K562 (cell line): Measurements from ENCODE around the gene CCNT2. TPM values are rescaled to one million over a fixed set of nuclear protein-coding genes. Genes with fewer than 3 reads are reported as not detected.
A peak's percentile ranks its signal among the peaks of the same experiment; 100 is the strongest.

Experiments
- CEBPG ChIP-seq, 3 experiments: fragments of 200-800 bp in 1 of 3; sonication (Bioruptor generic) in 1 of 3; sonication (generic) in 1 of 3; formaldehyde crosslinking in 1 of 3; IDR thresholded peaks in 2 of 3; conservative IDR thresholded peaks in 1 of 3; 2 replicates each; pipeline versions ENCODE4 v1.6.1 to v1.8.0; 2016 to 2022; ENCODE audit warnings: missing compliant biosample characterization in 2 of 3, missing genetic modification characterization in 2 of 3, mild to moderate bottlenecking in 1 of 3, missing genetic modification reagents in 1 of 3
- EZH2 ChIP-seq: IDR thresholded peaks from 2 replicates; pipeline ENCODE4 v1.6.1; 2012; ENCODE audit warnings: low read depth, mild to moderate bottlenecking, inconsistent platforms, low read length, borderline replicate concordance
- NELFE ChIP-seq: IDR thresholded peaks from 2 replicates; pipeline ENCODE4 v1.6.1; 2011; ENCODE audit warnings: mild to moderate bottlenecking; ENCODE audit not compliant: insufficient read depth, insufficient read length
- PHB ChIP-seq: fragments of 250-450 bp; sonication (Bioruptor Pico); IDR thresholded peaks from 2 replicates; pipeline ENCODE4 v1.5.0; 2021
- RAD51 ChIP-seq: fragments of 450-650 bp; IDR thresholded peaks from 2 replicates; pipeline ENCODE4 v1.7.1; 2016; ENCODE audit warnings: low read depth, mild to moderate bottlenecking, borderline replicate concordance
- RBM34 ChIP-seq: fragments of 200-400 bp; formaldehyde crosslinking; IDR thresholded peaks from 2 replicates; pipeline ENCODE4 v1.6.1; 2018; ENCODE audit warnings: low read length, borderline replicate concordance; ENCODE audit not compliant: insufficient read depth
- SNIP1 ChIP-seq: fragments of 450-650 bp; IDR thresholded peaks from 2 replicates; pipeline ENCODE4 v1.7.1; 2017; ENCODE audit warnings: low read depth, mild to moderate bottlenecking
- ZNF436 ChIP-seq: fragments of 250-450, 450-650 bp; sonication (Bioruptor Pico); formaldehyde crosslinking; IDR thresholded peaks from 2 replicates; pipeline ENCODE4 v1.7.0; 2020; ENCODE audit warnings: mild to moderate bottlenecking
- ZNF668 ChIP-seq: fragments of 250-450 bp; sonication (Bioruptor Pico); IDR thresholded peaks from 2 replicates; pipeline ENCODE4 v1.8.0; 2022; ENCODE audit warnings: mild to moderate bottlenecking, inconsistent platforms
- ZNF707 ChIP-seq: fragments of 250-450 bp; sonication (Bioruptor Pico); conservative IDR thresholded peaks from 2 replicates; pipeline ENCODE4 v1.8.0; 2022; ENCODE audit warnings: inconsistent platforms, mild to moderate bottlenecking, moderate library complexity
- polyA plus RNA-seq, 8 experiments: library from polyadenylated mRNA; depleted of rRNA in 4 of 8; stranded (reverse) in 5 of 8; unstranded in 3 of 8; fragments of >200 nt; fragmentation: Nextera tagmentation in 2 of 8; fragmentation: Illumina TruSeq in 1 of 8; extraction: Ambion mirVana in 2 of 8; extraction: Trizol in 1 of 8; gene quantifications; 2 replicates each; pipeline versions ENCODE4 v1.2.1 to v1.2.3, GENCODE V29; 2011 to 2014; ENCODE audit warnings: inconsistent platforms in 1 of 8, missing spikeins in 1 of 8
- total RNA-seq, 7 experiments: library from RNA; depleted of rRNA in 6 of 7; stranded (reverse); fragments of >200 nt in 6 of 7; fragmentation: Illumina TruSeq in 2 of 7; extraction: Trizol in 2 of 7; gene quantifications; 2 replicates each; pipeline versions ENCODE4 v1.2.1 to v1.2.3, GENCODE V29; 2011 to 2021; ENCODE audit warnings: low replicate concordance in 1 of 7
- TF ChIP-seq, protein P1 (sequence below), 2 experiments: fragments of 450-650 bp in 1 of 2; IDR thresholded peaks; 2 replicates each; pipeline ENCODE4 v1.6.1; 2011 to 2017; ENCODE audit warnings: low read depth in 2 of 2, antibody characterized with exemption in 1 of 2, borderline replicate concordance in 1 of 2, low read length in 1 of 2, mild to moderate bottlenecking in 1 of 2, mixed read lengths in 1 of 2; ENCODE audit not compliant: control insufficient read depth in 1 of 2
- TF ChIP-seq, protein P2 (sequence below): sonication (generic); formaldehyde crosslinking; IDR thresholded peaks from 2 replicates; pipeline ENCODE4 v1.8.1; 2023; ENCODE audit warnings: mild to moderate bottlenecking, missing genetic modification reagents
- TF ChIP-seq, protein P3 (sequence below): conservative IDR thresholded peaks from 2 replicates; pipeline ENCODE4 v1.6.1; 2011; ENCODE audit warnings: low read depth, mild to moderate bottlenecking, low read length; ENCODE audit not compliant: control insufficient read depth
- TF ChIP-seq, protein P4 (sequence below): sonication (generic); formaldehyde crosslinking; IDR thresholded peaks from 2 replicates; pipeline ENCODE4 v1.8.1; 2022; ENCODE audit warnings: missing genetic modification reagents
- TF ChIP-seq, protein P5 (sequence below): fragments of 450-650 bp; IDR thresholded peaks from 2 replicates; pipeline ENCODE4 v1.6.1; 2014; ENCODE audit warnings: low read depth, mild to moderate bottlenecking, moderate library complexity, borderline replicate concordance

Gene CCNT2
- total and polyA plus RNA-seq, 9 of the 15 experiments (the other 6 are each of a cell fraction or from before 2014, with no cell fraction given): 12.6 to 30.0 (median 22.7) TPM

DNA sequence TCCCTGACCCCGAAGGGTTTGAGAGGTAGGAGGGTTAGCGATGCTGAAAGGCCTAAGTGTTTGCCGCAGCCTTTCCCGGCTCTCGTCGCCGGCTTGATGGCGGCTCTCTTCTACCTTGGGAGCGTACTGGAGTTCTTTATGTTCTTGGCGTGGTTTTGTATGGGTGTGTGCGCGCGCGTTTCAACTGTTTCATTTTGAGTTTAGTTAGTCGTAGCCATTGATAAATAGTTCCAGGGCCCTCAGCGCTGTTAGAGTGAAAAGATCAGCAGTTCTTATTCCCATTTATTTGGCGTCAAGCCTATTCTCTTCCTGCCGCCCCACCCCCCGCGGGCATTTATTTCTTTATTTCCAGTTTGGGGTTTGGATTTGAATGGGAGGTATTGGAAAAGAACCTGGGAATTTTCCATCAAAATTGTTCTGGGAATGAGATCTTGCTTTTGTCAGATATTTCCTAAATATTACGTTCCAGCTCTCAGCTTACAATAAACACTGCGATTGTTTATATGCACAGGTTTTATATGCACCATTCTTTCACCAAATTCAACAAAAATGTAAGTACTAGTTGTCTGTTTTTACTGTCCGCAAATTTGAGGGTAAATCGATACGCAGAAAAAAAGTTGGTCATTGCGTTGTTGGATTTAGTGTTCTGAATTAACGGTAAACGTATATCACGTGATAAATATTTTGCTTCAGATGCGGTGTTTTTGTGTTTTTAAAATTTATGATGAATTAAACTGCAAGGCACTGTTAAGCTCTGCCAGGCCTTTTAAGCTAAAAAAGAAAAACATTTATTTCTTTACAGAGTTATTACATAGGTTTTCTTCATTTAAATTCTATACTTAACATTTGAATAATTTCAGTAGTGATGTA is 954 bp downstream of the CCNT2 start (continued):
- TF ChIP-seq, protein P1, sequence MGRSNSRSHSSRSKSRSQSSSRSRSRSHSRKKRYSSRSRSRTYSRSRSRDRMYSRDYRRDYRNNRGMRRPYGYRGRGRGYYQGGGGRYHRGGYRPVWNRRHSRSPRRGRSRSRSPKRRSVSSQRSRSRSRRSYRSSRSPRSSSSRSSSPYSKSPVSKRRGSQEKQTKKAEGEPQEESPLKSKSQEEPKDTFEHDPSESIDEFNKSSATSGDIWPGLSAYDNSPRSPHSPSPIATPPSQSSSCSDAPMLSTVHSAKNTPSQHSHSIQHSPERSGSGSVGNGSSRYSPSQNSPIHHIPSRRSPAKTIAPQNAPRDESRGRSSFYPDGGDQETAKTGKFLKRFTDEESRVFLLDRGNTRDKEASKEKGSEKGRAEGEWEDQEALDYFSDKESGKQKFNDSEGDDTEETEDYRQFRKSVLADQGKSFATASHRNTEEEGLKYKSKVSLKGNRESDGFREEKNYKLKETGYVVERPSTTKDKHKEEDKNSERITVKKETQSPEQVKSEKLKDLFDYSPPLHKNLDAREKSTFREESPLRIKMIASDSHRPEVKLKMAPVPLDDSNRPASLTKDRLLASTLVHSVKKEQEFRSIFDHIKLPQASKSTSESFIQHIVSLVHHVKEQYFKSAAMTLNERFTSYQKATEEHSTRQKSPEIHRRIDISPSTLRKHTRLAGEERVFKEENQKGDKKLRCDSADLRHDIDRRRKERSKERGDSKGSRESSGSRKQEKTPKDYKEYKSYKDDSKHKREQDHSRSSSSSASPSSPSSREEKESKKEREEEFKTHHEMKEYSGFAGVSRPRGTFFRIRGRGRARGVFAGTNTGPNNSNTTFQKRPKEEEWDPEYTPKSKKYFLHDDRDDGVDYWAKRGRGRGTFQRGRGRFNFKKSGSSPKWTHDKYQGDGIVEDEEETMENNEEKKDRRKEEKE (IDR thresholded peaks at IDR 0.05; ENCODE audit: borderline replicate concordance in 1 of 2, control insufficient read depth in 1 of 2, low read depth in 2 of 2, low read length in 1 of 2): no peak
- TF ChIP-seq RAD51: peak; percentile 80
- TF ChIP-seq, protein P2, sequence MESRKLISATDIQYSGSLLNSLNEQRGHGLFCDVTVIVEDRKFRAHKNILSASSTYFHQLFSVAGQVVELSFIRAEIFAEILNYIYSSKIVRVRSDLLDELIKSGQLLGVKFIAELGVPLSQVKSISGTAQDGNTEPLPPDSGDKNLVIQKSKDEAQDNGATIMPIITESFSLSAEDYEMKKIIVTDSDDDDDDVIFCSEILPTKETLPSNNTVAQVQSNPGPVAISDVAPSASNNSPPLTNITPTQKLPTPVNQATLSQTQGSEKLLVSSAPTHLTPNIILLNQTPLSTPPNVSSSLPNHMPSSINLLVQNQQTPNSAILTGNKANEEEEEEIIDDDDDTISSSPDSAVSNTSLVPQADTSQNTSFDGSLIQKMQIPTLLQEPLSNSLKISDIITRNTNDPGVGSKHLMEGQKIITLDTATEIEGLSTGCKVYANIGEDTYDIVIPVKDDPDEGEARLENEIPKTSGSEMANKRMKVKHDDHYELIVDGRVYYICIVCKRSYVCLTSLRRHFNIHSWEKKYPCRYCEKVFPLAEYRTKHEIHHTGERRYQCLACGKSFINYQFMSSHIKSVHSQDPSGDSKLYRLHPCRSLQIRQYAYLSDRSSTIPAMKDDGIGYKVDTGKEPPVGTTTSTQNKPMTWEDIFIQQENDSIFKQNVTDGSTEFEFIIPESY (CRISPR knock-in tag): 0 out of 2 replicates have a peak, but pooled peaks have one; percentile 6
- no peak for TF ChIP-seq EZH2
- TF ChIP-seq SNIP1: no peak
- TF ChIP-seq CEBPG (CRISPR knock-in tag; IDR thresholded peaks at IDR 0.05): no peak
- 0 out of 4 replicates have a peak, but pooled peaks of 1 of the 2 experiments have one; percentile 23 for TF ChIP-seq CEBPG (tag; conservative IDR thresholded peaks at IDR 0.05 in 1 of 2, IDR thresholded peaks at IDR 0.05 in 1 of 2)
- TF ChIP-seq ZNF436 (CRISPR knock-in tag): no peak
- TF ChIP-seq, protein P3, sequence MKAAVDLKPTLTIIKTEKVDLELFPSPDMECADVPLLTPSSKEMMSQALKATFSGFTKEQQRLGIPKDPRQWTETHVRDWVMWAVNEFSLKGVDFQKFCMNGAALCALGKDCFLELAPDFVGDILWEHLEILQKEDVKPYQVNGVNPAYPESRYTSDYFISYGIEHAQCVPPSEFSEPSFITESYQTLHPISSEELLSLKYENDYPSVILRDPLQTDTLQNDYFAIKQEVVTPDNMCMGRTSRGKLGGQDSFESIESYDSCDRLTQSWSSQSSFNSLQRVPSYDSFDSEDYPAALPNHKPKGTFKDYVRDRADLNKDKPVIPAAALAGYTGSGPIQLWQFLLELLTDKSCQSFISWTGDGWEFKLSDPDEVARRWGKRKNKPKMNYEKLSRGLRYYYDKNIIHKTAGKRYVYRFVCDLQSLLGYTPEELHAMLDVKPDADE: 0 out of 2 replicates have a peak, but pooled peaks have one; percentile 21
- no peak for TF ChIP-seq NELFE
- TF ChIP-seq ZNF668 (CRISPR knock-in tag): no peak
- TF ChIP-seq, protein P4, sequence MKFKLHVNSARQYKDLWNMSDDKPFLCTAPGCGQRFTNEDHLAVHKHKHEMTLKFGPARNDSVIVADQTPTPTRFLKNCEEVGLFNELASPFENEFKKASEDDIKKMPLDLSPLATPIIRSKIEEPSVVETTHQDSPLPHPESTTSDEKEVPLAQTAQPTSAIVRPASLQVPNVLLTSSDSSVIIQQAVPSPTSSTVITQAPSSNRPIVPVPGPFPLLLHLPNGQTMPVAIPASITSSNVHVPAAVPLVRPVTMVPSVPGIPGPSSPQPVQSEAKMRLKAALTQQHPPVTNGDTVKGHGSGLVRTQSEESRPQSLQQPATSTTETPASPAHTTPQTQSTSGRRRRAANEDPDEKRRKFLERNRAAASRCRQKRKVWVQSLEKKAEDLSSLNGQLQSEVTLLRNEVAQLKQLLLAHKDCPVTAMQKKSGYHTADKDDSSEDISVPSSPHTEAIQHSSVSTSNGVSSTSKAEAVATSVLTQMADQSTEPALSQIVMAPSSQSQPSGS (CRISPR knock-in tag): no peak
- no peak for TF ChIP-seq PHB (CRISPR knock-in tag)
- TF ChIP-seq ZNF707 (CRISPR knock-in tag): no peak
- TF ChIP-seq, protein P5, sequence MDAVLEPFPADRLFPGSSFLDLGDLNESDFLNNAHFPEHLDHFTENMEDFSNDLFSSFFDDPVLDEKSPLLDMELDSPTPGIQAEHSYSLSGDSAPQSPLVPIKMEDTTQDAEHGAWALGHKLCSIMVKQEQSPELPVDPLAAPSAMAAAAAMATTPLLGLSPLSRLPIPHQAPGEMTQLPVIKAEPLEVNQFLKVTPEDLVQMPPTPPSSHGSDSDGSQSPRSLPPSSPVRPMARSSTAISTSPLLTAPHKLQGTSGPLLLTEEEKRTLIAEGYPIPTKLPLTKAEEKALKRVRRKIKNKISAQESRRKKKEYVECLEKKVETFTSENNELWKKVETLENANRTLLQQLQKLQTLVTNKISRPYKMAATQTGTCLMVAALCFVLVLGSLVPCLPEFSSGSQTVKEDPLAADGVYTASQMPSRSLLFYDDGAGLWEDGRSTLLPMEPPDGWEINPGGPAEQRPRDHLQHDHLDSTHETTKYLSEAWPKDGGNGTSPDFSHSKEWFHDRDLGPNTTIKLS: no peak
- TF ChIP-seq RBM34: no peak
